T-helper 9 cell (primary cell): ENCODE results near the gene PCED1B.
"Not testable (repeated sequence)": the region's sequence is repeated elsewhere in the genome, so short reads cannot be mapped to it uniquely, and the experiment has no call there.

Experiments
- DNase-seq: peaks from one replicate; pipeline ENCODE4 v3.0.0-alpha.2; 2020

PCED1B gene

GRCh38 chr12:47126246-47126645, 46.8 kb downstream of the PCED1B start:
- no peak for DNase-seq

GRCh38 chr12:47131011-47131410, 51.6 kb downstream of the PCED1B start:
- DNase-seq = no peak

- DNase-seq = no peak
Observed at GRCh38 chr12:47134005-47134404, 54.6 kb downstream of the PCED1B start.

GRCh38 chr12:47135578-47135977, 56.2 kb downstream of the PCED1B start:
- DNase-seq = no peak

GRCh38 chr12:47139000-47139681, 59.7 kb downstream of the PCED1B start:
- no peak for DNase-seq

- no peak for DNase-seq
Observed at GRCh38 chr12:47141459-47141858, 62.0 kb downstream of the PCED1B start.

DNA sequence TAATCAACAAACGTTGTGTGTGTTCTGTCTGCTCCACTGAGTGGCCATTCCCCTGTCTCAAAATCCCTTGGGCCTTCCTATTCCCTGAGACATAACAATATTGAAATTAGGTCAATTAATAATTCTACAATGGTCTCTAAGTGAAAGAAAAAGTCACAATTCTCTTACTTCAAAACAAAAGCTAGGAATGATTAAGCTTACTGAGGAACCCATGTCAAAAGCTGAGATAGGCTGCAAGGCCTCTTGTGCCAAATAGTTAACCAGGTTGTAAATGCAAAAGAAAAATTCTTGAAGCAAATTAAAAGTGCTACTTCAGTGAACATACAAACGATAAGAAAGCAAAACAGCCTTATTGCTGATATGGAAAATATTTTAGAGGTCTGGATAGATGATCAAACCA, 65.3 kb downstream of the PCED1B start:
- DNase-seq = no peak

DNA sequence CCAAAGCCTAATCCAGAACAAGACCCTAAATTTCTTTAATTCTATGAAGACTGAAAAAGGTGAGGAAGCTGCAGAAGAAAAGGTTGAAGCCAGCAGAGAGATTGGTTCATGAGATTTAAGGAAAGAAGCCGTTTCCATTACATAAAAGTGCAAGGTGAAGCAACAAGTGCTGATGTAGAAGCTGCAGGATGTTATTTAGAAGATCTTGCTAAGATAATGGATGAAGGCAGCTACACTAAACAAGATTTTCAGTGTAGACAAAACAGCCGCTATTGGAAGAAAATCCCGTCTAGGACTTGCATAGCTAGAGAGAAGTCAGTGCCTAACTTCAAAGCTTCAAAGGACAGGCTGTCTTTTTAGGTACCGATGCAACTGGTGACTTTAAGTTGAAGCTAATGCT, 65.8 kb downstream of the PCED1B start:
- no peak for DNase-seq

- DNase-seq = no peak
Observed at GRCh38 chr12:47147739-47148138, 68.3 kb downstream of the PCED1B start.

- no peak for DNase-seq
Observed at GRCh38 chr12:47149146-47149545, 69.7 kb downstream of the PCED1B start.

DNA sequence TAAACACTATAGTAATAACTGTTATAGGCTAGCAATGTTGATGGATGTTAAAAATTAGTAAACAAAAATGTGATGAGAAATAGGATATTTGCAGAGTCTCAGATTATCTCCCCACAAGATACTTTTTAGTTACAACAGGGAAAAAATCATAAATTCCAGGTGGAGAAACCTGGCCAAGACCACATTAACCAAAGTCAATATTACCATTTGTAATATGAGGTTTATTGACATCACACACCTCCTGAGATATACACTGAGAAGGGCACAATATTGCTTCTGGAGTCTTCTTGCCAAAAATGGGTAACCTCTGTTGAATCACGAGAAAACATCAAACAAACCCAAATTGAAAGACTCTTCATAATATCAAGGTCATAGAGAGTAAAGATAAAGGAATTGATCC, 72.7 kb downstream of the PCED1B start:
- DNase-seq = no peak

DNA sequence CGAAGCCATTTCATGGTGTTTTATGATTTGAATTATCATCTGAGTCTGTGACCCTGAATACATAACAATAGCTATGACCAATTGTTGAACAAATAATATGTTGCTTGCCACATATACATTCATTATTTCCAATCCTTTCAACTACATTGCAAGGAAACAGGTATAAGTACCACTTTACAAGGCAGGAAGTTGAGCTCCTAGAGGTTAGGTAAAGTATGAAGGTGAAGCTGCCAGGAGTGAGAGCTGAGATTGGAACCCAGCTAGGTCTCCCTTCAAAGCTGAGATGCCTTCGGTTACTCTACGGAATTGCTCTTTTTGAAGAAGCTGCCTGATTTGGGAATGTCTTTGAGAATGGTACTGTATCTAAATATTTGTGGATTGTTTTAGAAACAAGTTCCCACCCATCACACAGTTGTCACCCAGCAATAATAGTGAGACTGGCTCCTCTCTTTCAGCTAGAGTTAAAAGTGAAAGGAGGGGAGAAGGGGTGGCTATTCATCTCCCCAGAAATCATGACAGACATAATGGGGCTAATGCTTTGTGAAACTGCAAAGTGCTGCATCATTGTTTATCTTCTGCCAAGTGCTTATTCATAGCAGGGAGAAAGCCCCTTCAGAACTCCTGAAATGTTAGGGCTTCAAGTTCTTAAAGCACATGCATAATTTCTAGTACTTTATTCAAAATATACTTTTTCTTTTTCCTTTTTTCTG, 76.2 kb downstream of the PCED1B start:
- no peak for DNase-seq

DNA sequence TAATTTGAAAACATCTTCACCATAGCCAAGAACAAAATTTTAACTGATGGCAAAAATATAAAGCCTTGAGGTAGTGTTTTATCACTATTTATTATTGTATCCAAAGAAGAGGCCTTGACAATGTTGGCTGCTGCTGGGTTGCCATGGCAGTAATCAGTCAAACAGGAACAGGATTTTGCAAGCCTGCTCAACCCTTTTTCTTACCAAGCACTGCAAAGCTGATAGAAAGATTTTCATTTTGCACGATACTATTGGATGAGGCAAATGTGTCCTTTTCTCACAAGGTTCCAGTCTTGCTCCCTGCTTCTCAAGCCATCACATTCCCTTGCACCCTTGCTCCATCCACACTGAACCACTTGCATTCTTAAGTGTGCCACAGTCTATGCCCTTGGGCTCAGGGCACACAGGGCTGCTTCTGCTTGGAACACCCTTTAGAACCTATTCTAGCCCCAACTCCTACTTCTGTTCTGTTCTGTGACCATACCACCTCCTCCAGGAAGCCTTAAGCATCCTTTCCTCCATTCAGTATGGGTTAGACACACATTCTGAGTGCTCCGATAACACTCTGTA, 76.8 kb downstream of the PCED1B start:
- no peak for DNase-seq

- no peak for DNase-seq
Observed at GRCh38 chr12:47158792-47159191, 79.4 kb downstream of the PCED1B start.

GRCh38 chr12:47159348-47159747, 79.9 kb downstream of the PCED1B start:
- DNase-seq = no peak

- no peak for DNase-seq
Observed at GRCh38 chr12:47160316-47161244, 81.2 kb downstream of the PCED1B start.

DNA sequence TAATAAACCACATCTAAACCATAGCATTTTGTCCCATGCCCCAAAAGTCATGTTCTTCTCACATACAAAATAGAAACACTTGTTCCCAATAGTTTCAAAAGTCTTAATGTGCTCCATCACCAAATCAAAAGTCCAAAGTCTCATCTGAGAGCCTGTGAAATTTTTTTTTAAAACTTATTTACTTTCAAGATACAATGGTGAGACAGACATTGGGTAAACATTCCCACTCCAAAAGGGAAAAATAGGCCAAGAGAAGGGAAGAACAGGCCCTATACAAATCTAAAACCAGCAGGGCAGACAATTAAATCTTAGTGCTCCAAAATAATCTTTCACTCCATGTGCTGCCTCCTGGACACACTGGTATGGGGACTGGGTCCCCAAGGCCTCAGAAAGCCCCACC, 84.7 kb downstream of the PCED1B start:
- no peak for DNase-seq

DNA sequence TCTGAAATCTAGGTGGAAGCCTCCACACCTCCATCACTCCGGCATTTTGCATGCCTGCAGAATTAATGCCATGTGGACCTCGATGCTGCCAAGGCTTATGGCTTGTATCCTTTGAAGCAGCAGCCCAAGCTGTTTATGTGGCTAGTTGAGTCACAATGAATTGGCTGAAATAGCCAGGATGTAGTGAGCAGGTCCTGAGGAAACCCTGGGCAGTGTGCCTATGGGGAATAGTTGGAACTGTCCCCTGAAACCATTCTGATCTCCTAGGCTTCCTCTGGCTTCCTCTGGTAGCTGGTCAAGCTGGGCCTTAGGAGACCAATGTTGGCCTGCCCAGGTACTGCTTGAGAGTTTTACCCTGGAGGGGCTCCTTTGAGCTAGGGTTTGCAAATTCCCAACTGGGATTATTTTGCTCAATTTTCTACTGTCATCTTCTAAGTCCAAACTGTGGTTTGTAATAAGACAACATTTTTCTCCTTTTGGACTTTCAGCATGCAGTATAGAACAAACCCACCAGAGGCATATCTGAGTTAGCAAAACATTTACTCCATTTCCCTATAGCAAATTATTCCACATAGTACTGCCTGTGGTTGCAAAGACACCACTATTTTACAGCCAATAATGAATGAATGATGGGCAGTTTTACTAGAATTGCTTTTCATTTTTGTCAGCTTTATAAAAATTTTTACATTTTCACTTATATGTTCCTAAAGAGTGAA, 85.5 kb downstream of the PCED1B start:
- no peak for DNase-seq

DNA sequence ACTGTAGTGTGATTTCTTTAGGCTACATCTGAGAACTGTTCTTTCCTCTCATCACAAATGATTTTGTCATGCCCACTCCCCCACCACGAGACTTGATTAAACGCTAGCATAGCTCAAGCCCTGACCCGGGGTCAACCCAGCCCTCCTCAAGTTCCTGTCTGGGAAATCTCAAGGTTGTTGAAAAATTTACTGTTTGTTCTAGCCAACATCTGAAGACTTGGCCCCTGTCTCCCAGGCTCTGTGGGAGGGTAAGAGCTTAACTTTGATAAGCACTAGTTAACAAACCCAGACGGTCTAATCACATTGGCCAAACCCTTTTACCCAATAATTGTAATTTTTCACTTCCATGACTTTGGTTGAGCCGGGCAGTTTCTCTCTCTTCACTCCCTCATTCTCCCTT, 86.5 kb downstream of the PCED1B start:
- no peak for DNase-seq

- no peak for DNase-seq
Observed at GRCh38 chr12:47166365-47166764, 86.9 kb downstream of the PCED1B start.

DNA sequence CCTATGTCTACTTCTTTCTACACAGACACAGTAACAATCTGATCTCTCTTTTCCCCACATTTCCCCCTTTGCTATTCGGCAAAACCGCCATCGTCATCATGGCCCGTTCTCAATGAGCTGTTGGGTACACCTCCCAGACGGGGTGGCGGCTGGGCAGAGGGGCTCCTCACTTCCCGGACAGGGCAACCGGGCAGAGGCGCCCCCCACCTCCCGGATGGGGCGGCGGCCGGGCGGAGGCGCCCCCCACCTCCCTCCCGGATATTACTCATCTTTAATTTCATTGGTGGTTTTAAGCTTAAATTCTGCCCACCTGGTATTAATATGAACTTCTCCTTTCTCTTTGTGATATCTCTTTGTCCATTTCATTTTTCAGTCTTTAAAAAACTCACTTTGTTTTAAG, 90.9 kb downstream of the PCED1B start:
- DNase-seq = not testable (repeated sequence)

DNA sequence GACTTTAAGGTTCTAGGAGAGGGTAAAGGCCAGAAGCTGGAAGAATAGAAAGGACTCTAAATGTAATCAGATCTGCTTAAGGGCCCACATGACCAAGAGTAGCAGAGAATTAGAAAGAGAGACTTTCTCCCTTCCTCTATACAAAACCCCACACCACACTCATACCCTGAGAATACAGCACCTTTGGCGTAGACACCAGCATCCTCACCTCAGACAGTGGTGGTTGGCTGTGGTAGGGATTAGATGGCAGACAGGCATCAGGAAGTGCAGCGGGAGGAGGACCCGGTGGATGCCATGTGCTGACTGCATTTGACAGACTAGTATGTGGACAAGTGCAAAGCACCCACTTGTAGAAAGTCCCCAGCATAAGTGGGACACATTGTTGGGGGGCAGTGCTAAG, 98.6 kb downstream of the PCED1B start:
- no peak for DNase-seq
